ENCODE measurements around the gene TSPAN9.

GRCh38 chr12:3054374-3054773, 22.8 kb upstream of the TSPAN9 start:
- no peak for TF ChIP-seq FOS (IDR thresholded peaks at IDR 0.05; ENCODE audit: low read depth, low read length)
- no peak for TF ChIP-seq RCOR1 (IDR thresholded peaks at IDR 0.05; ENCODE audit: insufficient replicate concordance, low read length)
